ENCODE data around the gene DCLK1. TPM values are rescaled to one million over a fixed set of nuclear protein-coding genes. Genes with fewer than 3 reads are reported as not detected.

Gene DCLK1
- total and polyA plus RNA-seq, 12 donors, result 0.68 to 22.6 (median 2.3) TPM

DNA sequence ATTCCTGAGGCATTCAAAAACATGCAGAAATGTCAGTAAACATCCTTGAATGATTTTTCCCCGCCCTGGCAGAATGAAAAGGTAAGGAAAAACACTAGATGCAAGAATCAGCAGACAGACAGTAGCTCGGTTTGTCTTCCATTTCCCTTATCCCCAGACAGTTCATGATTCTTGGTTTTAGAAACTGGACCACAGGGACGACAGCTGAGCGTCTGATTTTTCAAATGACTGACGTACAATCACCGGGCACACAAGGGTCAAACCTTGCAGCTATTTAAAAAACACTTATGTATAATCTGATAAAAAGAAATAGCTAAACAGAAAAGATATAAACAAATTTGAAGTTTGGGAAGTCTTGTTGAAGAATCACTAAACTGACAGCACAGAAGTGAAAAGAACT, 47.1 kb downstream of the DCLK1 start:
- no peaks in the 10 kb centered on the region for H3K36me3 ChIP-seq (replicated peaks in 1 of 2)
- no peaks in the 10 kb centered on the region for H3K27me3 ChIP-seq
- H3K9me3 ChIP-seq (replicated peaks in 1 of 3), result no peaks in the 10 kb centered on the region
- intact Hi-C loops (cut with DNase I), result no loop called here
- no peaks in the 10 kb centered on the region for H3K4me1 ChIP-seq (replicated peaks in 1 of 2)
- no peak overlapping the region for H3K4me3 ChIP-seq
- TF ChIP-seq, protein P1, sequence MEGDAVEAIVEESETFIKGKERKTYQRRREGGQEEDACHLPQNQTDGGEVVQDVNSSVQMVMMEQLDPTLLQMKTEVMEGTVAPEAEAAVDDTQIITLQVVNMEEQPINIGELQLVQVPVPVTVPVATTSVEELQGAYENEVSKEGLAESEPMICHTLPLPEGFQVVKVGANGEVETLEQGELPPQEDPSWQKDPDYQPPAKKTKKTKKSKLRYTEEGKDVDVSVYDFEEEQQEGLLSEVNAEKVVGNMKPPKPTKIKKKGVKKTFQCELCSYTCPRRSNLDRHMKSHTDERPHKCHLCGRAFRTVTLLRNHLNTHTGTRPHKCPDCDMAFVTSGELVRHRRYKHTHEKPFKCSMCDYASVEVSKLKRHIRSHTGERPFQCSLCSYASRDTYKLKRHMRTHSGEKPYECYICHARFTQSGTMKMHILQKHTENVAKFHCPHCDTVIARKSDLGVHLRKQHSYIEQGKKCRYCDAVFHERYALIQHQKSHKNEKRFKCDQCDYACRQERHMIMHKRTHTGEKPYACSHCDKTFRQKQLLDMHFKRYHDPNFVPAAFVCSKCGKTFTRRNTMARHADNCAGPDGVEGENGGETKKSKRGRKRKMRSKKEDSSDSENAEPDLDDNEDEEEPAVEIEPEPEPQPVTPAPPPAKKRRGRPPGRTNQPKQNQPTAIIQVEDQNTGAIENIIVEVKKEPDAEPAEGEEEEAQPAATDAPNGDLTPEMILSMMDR (IDR thresholded peaks at IDR 0.05), result no peak
- no peak for TF ChIP-seq POLR2A (IDR thresholded peaks at IDR 0.05)
- no peak overlapping the region for H3K27ac ChIP-seq
- 64 to 70% (median 67%) methylated on average over 6 of the region's 6 CpGs for WGBS, 4 donors
- DNase-seq, result no peak

DNA sequence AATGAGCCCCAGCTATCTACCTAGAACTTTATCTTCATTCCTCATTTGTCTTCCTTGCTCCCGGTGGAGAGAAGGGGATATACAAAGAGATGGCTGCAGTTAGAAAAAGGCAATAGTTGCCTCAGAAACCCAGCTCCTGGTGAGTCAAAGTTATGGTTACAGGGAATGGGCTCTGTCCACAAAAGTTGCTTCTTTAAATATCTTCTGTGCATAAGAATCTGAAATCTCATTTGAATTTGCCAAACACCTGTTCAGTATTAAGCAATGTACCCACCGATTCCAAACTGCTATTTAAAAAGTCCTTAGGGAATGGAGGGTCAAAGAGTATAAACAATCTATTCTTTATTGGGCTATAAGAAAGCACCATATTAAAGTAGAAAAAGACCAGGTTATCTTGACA, 48.4 kb downstream of the DCLK1 start:
- no peaks in the 10 kb centered on the region for H3K27me3 ChIP-seq
- 66 to 79% (median 77%) methylated on average over 2 of the region's 2 CpGs for WGBS, 4 donors
- no peak overlapping the region for H3K27ac ChIP-seq
- intact Hi-C loops (cut with DNase I), result no loop called here
- no peaks in the 10 kb centered on the region for H3K4me1 ChIP-seq (replicated peaks in 1 of 2)
- no peak for TF ChIP-seq POLR2A (IDR thresholded peaks at IDR 0.05)
- TF ChIP-seq, protein P1 (IDR thresholded peaks at IDR 0.05), result no peak
- H3K9me3 ChIP-seq (replicated peaks in 1 of 3), result no peaks in the 10 kb centered on the region
- no peaks in the 10 kb centered on the region for H3K36me3 ChIP-seq (replicated peaks in 1 of 2)
- no peak for DNase-seq
- no peak overlapping the region for H3K4me3 ChIP-seq

DNA sequence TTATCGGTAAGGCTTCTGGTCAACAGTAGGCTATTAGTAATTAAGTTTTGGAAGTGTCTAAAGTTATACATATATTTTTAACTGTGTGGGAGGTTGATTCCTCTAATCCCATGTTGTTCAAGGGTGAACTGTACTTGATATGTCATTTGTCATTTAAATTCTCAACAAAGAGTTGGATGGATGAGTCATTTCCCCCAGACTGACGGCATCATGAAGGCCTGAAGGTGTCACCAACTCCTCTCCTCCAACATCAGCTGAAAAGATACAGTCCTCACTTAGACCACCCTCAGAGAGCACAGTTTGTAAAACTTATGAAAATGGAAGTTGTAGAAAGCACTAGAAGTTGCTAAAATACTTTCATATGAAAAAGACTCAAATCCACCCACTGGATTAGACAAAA, 48.8 kb downstream of the DCLK1 start:
- H3K9me3 ChIP-seq (replicated peaks in 1 of 3), result no peaks in the 10 kb centered on the region
- no peak for DNase-seq
- no peak overlapping the region for H3K4me3 ChIP-seq
- no peaks in the 10 kb centered on the region for H3K4me1 ChIP-seq (replicated peaks in 1 of 2)
- intact Hi-C loops (cut with DNase I), result no loop called here
- TF ChIP-seq, protein P1 (IDR thresholded peaks at IDR 0.05), result no peak
- TF ChIP-seq POLR2A (IDR thresholded peaks at IDR 0.05), result no peak
- no peak overlapping the region for H3K27ac ChIP-seq
- WGBS, 4 donors, result 54 to 66% (median 64%) methylated on average over 2 of the region's 2 CpGs
- no peaks in the 10 kb centered on the region for H3K27me3 ChIP-seq
- no peaks in the 10 kb centered on the region for H3K36me3 ChIP-seq (replicated peaks in 1 of 2)

DNA sequence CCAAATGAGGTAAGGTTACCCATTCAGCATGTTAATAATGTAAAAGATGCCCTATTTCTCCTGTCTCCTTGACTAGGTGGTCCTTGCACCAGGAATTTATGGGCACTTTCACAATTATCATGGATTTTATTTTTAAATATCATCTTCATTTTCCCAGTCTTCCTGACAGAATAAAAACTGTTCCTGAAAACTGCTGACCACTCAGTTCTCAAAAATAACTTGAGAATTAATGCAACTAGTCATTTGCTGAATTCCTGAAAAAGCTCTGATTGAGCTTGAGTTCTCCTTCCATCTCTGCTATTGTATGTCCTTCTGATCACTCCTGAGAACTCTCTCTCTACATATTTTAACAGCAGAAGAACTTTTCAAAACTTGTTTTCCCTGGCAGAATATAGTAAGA, 55.0 kb downstream of the DCLK1 start:
- no peaks in the 10 kb centered on the region for H3K27me3 ChIP-seq
- H3K4me3 ChIP-seq, result no peak overlapping the region
- H3K9me3 ChIP-seq (replicated peaks in 1 of 3), result no peaks in the 10 kb centered on the region
- H3K36me3 ChIP-seq (replicated peaks in 1 of 2), result no peaks in the 10 kb centered on the region
- H3K27ac ChIP-seq, result no peak overlapping the region
- DNase-seq, result no peak
- intact Hi-C loops (cut with DNase I), result no loop called here
- H3K4me1 ChIP-seq (replicated peaks in 1 of 2), result no peaks in the 10 kb centered on the region
- TF ChIP-seq POLR2A (IDR thresholded peaks at IDR 0.05), result no peak
- TF ChIP-seq, protein P1 (IDR thresholded peaks at IDR 0.05), result no peak

All from adrenal gland (tissue), 12 donors.